Renal pelvis (tissue), 4 donors: ENCODE data around the gene RPP25L. TPM values are rescaled to one million over a fixed set of nuclear protein-coding genes. Genes with fewer than 3 reads are reported as not detected.

Source experiments
- DNase-seq: peaks from one replicate; pipeline ENCODE4 v3.0.0-alpha.2; 2013
- polyA plus RNA-seq, 3 donors: library from polyadenylated mRNA; unstranded; fragments of 120-200 nt; gene quantifications; one replicate each; pipeline ENCODE4 v1.2.1, GENCODE V29; 2013; ENCODE audit not compliant: insufficient read length in 3 of 3

Gene RPP25L
- polyA plus RNA-seq, 3 donors, result 31.1 to 35.4 (median 35.0) TPM

DNA sequence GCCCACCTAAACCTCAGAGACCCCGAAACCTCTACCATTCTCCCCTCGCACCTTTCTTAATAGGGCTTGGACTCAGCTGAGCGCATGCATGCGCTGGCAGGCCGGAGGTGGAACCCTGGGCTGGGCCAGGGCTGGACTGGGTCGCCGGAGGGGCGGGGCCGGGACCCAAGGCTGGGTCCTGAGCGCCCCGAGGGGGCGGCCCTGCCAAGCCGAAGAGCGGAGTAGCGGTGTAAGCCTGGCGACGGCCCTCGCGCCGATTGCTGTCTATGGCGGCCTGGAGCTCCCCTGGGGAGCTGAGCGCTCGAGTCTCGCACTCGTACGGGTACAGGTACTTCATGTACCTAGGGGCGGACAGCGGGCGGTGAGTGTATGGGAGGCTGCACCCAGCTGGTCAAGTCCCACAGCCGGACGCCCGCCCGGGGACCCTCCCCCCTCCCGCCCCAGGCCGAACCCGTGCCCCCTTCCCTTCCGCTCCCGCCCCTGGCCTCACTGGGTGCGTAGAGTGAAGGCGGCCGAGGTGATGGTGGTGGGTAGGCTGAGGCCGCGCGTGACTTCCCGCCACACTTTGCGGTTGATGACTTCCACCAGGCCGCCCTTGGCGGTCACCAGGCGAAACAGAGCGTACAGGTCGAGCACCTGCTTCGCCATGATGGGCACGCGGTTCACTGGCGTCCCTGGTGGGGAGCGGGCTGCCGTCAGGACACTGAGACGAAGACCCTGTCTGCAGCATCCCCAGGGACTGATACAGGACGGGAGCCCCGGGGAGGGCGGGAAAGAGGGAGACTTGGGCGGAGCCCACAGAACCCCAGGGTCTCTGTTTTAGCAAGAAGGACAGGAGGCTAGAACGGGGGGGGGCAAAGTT, 11.7 kb upstream of the RPP25L start:
- DNase-seq, result no peak

DNA sequence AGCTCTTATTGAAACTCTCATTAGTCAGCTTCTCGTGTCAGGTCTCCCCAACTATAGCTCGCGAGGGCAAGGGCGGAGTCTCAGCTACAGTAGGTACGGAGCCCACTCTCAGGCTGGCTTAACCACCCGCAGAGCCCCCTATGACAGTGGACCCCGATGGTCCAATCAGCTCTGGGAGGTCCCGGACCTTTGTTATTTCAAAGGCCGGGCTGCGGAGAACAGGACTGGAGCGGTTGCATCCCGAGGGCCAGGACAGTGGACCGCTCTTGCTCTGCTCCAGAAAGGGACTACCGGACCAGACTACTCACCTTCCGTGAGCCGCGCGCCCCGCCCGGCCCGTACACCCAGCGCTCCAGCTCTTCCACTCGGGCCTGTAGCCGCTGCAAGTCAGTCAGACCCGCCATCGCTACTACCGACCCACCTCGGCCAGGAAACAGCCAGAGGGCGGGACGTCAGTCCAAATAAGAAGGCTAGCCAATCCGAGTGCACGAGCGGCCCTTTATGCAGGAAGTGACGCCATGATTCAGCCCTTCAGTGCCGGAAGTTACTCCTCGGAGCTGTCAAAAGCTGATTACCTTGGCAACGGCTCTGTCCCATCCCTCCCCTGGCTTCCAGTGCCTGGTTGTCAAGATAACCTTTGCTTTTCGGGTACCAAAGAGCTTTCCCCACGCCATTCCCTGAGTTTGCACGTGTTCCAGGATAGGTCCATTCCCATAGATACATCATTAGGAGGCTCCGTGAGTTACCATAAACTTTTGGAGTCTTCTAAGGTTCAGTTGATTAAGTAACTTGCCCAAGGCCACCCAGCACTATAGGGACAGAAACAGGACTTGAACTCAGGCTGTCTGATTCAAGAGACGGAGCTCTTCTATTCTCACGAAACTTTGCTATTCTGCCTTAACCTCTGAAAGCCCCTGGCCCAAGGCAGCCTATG, 8.4 kb upstream of the RPP25L start, which contains the start of gene DCTN3:
Gene DCTN3 (minus strand): TSS at position 435 of the 934 bp plus-strand sequence. CDS start 31 bp downstream, at position 404.
- peak; percentile 95 for DNase-seq

DNA sequence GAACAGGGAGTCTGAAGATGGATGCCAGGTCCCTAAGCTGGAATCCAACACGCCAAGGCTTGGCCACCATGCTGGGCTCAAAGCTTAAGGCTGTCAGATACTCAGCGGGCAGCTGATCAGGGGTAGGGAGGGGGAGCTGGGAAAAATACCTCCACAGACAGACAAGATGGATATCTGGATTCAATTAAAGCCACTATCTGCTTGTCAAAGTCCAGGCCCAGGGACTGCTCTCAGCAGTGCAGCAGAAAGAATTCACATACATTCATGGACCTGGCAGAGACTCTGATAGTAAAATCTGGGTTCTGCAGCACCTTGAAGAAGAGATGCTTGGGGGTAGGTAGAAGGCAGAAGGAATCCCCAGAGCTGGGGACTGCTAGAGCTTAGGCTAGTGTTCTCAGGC, 3.2 kb upstream of the RPP25L start:
- no peak for DNase-seq

DNA sequence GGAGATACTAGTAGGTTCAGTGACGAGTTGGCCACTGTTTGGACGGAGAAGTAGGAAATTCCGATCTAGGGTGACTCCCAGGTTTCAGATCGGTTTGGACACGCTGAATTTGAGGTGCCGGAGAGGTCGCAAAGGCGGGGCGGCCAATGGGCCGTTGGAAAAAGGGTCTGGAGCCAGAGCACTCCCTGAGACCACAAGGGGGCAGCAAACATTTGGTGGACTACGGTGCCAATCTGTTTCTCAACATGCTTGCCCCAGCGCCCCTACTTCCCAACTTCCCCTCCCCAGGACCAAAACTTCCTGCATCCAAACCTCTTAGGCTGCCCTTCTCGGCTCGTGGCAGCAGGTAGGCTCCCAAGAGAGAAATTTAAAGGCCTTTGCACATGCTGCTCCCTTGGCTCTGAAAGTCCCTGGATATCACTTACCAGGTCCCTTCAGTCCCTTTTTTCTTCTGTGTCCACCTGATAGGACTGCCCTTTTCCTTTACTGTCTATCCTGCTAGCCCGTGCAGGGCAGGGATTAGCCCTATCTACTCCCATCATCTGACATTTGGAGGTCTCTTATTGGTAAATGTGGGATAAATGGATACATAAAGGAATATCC, 992 bp upstream of the RPP25L start:
- DNase-seq, result no peak

DNA sequence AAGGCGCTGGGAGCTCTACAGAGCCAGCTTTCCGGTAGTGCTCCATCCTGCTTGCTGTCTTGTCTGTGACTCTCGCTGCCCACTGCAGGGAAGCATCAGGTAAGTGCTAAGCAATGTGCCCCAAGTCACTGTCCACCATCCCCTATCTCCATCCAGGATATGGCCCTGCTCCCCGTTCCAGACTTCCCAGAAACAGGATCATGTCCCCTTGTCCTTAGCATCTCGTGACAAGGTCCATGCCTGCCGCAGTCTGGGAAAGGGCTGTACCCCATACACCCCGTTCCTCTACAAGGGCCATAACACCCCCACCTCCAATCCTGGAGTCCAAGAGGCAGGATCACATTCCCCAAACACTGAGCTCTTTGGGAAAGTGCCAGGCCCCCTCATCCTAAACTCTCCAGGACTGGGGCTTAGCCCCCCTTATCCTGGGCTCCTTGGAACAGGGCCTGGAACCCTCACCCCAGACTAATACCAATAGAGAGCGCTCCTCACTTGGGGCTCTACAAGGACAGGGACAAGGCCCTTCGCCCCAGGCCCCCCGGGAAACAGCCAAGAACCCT, 566 bp downstream of the RPP25L start:
- DNase-seq, result no peak

DNA sequence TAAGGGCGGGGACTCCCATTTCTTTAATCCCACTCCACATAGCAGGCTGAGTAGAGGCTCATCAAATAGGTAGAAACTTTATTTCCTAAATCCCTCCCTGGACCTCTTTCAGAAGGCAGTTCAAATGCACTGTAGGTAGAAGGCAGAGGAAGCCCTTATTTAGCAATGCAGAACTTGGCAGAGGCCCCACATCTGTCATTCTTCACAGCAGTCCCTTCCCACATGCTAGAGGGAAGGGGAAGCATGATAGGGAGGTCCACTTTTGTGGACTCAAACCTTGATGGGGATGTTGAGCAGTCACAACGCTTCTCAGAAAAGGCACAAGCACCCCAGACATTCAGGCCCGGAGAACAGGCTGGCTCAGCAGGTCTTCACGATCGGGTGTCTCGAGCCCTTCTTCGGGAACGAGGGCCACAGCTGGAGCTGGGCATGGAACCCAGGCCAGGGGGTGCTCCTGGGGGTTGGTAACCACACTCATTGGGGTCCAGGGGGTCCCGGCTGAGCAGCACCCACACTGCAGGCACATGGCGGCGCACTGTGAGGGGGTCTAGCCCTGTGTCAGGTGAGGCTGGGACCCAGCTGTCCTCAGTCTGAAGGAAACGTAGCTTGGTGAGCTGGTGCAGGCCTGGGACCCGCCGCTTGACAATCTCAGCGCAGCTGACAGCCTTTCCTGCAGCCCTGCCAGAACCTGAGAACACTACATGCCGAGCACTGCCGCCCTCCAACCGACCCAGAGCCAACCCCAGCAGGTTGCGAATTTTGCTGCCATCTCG, 1.3 kb downstream of the RPP25L start:
- no peak for DNase-seq

DNA sequence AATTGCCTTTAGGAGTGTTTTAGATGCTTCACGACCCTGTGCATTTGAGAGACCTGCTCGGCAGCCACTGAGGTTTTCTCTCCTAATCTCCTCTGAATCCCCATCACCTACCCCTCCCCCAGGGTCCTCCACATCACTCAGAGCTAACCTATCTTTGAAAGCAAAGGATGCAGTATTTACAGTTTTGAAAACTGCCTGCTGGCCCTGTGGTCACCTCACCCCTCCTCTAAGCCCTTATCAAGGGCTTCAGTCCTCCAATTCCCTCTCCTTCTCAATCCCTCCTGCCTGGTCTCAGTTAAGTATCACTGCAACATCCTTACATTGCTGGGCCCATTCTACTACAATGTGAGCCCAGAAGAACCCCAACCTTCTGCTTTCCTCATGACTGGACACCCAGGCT, 4.6 kb downstream of the RPP25L start:
- DNase-seq, result no peak

DNA sequence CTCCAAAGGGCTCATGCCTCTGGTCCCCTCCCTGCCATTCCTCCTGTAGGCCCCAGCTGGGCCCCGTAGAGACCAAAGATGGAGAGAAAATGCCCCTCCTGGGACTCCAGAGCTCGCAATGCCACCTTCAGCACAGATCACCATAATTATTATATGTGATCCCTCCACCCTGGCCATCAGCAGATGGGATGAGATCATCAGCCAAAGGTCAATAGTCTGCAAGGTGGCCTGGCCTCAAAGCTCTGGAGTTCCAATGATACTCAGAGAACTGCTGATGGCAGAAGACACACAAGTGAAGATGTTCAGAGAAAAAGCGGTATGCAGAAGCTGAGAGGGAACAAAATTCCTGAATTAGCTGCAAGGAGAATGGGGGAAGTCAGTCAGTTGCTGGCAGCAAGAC, 5.0 kb downstream of the RPP25L start:
- no peak for DNase-seq

DNA sequence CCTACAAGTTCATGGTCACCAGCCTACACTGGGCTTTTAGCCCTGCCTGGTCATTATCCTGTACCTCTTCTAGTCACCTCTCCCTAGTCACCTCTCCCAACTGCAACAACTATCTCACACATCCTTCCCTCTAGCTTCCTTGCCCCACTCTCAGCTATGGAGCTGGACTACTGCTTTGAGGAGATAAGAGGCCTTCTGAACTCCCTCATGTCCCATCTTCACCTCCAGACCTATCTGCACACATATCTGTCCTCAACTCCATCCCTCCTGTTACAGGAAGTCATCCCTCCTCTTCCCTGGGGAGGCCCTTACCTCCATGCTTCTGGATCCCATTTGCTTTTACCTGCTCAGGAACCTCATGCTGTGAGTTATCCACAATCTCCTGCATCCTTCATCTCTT, 5.7 kb downstream of the RPP25L start:
- DNase-seq, result no peak

DNA sequence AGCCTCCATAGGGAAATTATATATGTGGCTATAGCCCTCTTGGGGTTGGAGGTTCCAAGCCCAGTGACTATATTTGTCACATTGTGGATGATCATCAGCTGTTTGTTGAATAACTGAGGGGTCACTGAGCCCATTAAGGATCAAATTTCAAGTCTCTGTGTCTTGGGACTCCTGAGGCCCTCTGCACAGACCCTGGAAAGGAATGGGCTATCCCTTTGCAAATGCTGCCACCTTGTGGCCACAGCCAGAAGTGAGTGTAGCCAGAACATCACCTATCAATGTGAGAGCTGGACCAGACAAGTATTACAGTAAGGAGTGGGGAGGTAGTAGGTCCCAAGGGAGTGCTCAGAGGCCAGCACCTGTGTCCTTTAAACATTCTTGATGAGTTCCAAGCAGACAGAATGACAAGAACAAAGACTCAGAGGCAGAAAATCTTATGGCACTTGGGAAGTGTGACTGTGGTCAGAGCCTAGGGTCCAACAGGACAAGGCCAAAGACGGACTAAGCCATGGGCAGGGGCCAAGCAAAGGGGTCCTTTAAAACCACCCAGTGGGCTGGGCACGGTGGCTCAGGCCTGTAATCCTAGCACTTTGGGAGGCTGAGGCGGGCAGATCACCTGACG, 8.2 kb downstream of the RPP25L start:
- peak; percentile 85 for DNase-seq

DNA sequence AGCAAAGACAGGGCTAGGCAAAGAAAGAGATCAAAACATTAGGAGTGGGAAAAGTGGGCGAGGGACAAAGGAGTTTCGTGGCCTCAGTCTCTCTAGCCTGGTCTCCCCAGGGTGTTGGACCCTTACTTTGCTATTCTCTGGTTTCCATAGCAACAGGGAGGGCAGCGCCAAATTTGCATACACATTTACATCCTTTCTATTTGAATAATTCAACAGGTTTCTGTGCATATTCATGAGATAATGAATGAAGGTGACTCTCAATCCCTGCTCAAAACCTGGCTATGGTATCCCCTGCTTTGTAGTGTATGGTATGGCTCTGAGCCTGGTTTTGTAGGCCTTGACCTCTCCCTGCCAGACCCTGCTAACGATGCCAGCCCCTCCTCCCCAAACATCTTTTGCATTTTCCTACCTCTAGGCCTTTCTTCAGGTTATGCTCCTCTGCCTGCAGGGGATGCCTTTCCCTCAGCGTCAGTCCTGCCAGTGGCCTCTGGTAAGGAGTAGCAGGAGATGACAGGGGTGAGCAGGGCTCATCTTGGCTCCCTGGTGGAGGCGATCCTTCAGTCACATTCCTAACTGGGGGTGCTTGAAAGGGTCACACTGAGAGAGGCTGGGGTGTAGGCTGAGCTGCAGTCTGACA, 9.8 kb downstream of the RPP25L start:
- DNase-seq, result no peak

DNA sequence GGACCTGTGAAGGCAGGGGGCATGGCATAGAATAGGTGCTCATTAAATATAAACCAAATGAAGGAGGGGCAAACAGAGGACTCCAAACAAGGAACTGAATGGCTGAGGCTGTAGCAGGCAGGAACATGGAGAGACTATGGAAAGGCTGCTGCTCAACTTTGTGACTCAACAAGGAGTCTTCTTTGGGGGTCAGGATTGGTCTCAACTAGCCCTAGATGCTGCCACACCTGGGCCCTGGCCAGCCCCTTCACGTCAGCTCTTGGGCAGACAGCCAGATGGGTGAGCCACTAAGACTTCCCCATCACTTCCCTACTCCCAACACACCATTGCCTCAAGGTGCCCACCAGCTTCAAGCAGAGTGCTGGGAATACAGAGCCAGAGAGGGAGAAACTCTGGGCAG, 11.0 kb downstream of the RPP25L start:
- DNase-seq, result no peak

DNA sequence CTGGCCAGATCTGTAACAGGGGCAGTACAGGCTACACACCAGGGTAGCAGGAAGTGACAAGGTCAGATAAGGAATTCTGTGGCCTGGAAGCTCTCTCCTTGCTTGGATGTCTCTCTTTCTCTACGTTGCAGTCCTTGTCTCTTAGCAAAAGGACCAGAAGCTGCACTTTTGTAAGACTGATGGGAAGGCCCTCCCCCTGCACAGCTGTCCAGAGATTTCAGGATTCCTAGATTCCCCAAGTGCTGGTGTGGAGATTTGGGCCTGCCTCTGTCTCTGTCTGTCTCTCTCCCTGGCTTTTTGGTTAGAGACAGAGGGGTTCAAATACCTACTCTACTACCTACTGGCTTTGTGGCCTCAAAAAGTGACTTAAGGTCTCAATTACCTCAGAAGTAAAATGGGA, 12.4 kb downstream of the RPP25L start:
- no peak for DNase-seq

DNA sequence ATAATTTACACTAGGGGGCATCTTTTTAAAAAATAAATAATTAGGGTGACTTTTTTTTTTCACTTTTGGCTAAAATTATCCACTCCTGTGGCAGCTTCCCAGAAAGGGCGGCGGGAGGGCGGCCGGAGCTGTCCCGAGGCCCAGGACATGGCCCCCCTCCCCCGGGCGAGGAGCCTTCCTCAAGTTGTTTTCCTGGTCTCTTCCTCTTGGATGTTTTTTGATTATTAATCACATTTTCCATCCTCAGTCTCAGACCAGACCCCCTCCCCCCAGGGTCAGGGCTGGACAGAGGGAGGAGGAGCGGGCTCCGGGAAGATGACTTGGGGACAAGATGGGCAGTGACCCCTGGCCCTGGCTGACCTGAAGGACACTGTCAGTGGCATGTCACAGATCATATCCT, 17.7 kb downstream of the RPP25L start:
- no peak for DNase-seq

DNA sequence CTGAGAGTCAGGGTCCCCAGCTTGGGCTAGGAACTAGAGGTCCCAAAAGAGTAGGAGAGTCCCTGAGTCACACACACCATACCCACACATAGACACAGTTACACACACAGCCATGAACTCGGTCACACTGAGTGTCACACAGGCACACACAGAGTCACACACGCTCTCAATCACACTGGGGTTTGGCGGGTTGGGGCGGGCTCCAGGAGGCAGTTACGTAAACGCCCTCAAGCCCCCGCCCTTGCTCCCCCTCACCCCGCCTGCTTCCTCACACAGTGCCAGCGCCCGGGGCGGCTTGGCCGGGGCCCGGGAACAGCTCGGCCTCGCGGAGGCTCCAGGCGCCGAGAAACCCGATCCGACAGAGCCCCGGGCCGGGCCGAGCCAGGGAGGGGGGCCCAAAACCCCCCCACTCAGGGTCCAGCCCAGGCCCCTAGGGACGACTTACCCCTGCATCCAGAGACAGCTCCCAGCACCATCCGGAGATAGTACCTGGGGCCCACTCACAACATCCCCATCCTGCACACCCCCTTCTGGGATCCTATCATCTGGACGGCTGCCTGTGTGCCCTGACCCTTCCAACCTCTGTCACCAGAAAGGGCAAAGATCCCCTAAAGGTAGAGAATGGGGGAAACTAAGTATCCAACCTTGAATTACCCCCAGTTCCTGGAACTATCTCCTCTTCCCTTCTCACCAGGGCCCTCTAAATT, 18.8 kb downstream of the RPP25L start:
- no peak for DNase-seq

DNA sequence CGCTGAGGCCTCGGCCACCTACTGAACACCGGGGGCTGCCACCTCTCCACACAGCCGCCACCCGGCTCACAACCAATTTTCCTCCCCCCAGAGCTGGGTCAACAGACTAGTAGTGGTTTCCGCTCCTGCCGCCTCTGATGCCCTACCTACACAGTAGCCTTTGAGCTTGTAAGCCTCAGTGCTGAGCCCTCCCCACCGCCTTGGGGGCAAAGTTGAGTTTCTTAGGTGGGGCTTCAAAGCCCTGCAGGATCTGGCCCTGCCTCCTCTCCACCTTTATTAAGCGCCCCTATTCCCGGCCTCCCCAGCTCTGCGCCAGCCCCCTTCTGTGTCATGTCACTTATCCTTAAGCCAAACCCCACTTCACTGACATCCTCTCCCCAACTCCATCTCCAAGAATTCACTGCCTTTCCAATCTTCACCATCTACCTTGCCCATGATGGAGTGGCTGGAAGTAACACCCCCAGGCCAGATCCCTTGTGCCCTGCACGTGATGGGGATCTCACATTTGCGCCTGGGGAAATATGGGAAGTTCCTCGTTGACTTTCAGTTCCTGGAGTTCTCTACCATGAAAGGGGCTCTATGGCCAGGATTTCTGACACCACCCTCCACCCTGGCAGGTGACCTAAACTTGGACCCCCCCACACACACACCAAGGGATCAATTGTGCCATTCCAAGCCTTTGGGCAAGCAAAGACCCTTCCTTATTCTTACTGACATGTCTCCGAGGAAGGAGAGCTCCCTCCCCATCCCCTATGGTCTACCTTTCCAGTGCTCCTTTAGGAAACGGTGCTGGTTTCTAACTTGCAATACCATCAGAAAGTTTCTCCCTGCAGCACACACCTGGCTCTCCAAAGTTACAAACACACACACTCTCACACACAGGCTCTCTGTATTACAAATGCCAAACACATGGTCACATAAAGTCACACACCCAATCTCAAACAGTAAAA, 19.7 kb downstream of the RPP25L start:
- no peak for DNase-seq

DNA sequence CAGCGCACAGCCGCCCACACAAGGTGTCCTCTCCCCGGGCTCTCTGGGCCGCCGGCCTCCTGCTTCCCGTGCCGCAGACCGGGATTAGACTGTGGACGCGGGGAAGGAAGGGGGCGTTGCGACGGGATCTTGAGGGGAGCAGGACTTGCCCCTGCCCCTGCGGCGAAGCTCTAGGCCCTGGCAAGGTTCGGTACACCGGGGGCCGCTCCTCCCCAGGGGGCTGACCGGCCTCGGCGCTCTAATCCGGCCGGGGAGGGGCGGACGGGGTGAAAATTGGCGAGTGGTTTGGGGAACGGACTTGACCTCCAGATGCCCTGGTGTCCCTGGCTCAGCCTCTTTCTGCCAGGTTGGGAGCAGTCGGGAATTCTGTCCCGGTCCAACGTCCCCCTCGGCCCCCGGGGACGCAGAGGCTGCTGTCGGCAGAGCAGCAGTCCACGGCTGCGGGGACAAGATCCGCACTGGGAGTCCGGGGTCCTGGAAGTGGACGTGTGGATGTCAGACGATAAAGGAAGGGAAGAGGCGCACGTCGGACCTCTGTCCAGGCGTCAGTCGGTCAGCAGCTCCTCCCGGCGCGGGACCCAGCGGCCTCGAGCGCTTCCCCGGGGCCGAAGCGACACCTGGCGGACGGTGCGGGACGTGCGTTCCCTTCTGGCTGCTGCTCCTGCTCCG, 20.5 kb downstream of the RPP25L start:
- no peak for DNase-seq
